Measurements from ENCODE around the gene TAF3.

Gene TAF3

DNA sequence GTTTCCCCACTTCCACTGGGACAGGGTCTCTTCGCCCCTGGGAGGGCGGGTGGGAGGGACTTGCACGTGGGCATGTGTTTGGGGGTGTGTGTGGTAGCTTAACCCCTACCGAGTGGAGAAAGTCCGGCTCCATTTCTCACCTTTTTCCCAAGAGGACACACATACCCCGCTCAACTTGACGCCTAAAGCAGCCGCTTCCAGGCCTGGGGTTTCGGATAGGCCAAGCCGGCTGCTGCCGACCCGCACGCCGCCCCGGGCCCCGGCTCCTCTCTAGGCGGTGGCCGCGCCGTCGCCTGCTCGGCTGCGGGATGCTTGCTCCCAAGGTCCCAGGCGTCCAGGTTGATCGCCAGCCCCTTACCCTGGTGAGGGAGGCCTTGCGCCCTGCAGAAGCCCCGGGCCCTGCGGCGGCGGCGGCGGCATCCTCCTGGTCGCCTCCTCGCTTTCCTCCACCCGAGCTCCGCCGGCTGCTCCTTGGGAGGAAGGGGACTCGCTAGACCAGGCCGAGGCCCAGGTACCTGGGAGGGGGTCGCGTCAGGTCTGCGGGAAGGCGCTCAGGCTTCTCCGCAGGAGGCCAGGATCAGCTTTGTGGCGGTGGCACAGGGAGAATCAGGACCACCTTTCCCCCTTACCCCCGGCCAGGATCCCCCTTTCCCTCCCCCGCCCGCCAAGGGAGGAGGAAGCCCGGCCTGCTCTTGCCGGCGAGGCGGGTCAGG, 233.0 kb downstream of the TAF3 start:
- TF ChIP-seq, protein P1, sequence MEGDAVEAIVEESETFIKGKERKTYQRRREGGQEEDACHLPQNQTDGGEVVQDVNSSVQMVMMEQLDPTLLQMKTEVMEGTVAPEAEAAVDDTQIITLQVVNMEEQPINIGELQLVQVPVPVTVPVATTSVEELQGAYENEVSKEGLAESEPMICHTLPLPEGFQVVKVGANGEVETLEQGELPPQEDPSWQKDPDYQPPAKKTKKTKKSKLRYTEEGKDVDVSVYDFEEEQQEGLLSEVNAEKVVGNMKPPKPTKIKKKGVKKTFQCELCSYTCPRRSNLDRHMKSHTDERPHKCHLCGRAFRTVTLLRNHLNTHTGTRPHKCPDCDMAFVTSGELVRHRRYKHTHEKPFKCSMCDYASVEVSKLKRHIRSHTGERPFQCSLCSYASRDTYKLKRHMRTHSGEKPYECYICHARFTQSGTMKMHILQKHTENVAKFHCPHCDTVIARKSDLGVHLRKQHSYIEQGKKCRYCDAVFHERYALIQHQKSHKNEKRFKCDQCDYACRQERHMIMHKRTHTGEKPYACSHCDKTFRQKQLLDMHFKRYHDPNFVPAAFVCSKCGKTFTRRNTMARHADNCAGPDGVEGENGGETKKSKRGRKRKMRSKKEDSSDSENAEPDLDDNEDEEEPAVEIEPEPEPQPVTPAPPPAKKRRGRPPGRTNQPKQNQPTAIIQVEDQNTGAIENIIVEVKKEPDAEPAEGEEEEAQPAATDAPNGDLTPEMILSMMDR (IDR thresholded peaks at IDR 0.05; ENCODE audit: low read depth, low read length), result no peak
- no peak overlapping the region; the same call in 1 of the 2 replicates for H3K4me3 ChIP-seq (ENCODE audit: low read depth, low read length)

DNA sequence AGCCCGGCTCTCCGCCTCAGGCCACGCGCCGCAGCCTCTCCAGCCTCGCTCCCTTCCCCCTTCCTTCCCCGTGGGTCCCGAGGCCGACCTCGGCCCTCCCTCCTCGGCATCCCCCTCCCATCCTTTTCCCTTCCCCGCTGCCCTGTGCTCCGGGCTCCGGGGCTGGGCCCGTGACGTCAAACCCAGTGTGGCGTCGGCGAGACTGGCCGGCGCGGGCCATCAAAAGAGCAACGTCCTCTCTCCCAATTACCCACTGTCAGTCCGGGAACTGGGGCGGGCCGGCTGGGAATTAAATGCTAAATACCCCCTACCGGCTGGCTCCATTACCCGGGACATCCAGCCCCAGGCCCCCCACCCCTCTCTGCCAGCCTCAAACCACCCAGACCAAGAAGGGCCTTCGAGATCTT, 233.5 kb downstream of the TAF3 start:
- H3K4me3 ChIP-seq (ENCODE audit: low read depth, low read length), result no peak overlapping the region
- TF ChIP-seq, protein P1 (IDR thresholded peaks at IDR 0.05; ENCODE audit: low read depth, low read length), result no peak

DNA sequence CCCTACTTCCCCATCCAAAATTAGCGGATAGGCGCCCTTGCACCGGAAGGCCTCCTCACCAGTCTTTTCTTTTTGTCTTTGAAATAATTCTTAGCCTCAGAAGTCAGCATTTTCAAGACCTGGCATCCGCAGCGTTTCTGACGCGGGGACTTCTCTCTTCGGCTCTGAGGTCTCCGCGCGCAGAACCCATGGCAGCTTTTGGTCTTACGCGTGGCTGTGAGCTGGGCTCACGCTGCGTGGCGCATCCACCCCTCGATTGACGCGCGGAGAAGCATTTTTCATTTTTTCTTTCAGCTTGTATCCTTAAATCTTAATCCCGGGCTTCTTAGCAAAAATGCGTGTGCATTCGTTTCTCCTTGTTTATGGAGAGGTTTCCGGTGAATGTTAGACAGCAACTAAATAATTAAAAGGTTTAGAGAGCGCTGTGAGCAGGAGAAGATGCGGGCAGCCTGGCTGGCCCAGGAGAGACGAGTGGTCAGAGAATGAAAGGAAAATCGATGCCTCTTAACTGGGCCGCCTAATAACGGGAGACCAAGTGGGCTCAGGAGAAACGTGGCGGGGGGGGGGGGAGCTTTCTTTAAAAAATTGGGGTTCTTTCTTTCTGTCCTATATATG, 234.1 kb downstream of the TAF3 start:
- TF ChIP-seq, protein P1 (IDR thresholded peaks at IDR 0.05; ENCODE audit: low read depth, low read length), result no peak
- no peak overlapping the region for H3K4me3 ChIP-seq (ENCODE audit: low read depth, low read length)

DNA sequence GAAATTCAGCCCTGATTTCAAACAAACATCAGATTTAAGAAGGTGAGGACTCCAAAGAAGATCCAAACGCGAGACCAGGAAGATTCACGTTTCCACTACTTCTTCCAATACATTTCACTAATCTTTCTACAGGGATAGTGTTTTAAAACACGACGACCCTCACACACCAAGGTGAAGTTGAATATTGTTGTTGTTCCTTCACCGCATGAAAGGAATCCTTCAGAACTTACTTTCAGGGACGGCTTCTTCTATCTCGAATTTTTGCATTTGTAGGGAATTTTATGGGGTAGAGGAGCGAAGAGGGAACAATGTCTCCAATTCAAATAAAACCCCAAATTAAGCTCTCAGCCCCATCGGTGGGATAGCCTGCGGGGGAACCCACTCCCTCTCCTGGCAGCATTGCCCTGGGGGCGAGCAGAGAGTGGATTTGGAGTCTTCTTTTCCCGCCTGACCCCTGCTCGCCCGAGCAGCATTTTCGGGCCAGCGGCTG, 234.7 kb downstream of the TAF3 start:
- TF ChIP-seq, protein P1 (IDR thresholded peaks at IDR 0.05; ENCODE audit: low read depth, low read length), result no peak
- H3K4me3 ChIP-seq (ENCODE audit: low read depth, low read length), result peak overlapping the region; percentile 73; the same call in 1 of the 2 replicates

DNA sequence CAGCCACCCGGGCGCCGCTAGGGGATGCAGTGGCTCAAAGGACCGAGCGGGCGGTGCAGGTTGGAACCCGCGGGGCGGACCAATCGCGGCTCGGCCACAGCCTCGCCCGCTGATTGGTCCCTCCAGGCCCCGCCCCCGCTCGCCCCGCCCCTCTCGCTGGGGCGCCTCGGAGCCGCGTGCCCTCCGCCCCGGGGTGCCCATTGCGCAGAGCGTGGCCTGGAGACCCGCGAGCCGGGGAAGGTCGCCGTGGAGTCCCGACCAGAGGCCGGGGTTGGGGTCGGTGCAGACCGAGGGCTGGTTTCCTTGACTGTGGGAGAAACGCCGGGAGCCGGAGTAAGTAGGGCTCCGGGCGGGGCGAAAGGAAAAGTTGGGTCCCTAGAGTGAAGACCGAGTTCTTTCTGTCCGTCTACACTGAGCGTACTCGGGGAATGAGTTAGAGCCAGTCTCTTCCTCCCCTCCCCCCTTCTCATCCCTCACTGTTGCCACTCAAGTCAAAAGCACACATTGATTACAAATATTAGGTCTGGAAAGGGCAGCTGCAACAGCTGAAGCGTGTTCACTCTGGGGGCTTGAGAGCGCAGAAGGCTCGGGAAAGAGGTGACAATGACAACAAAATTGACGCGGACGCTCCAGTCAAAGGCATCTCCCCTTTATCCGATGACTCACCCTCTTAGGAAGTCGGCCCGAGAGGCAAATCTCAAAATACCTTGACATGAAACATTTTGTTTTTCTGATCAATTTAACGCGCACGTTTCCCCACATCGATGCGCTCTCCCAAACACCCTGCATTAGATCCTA, 235.3 kb downstream of the TAF3 start:
- TF ChIP-seq, protein P1 (IDR thresholded peaks at IDR 0.05; ENCODE audit: low read depth, low read length), result peak; percentile 97

DNA sequence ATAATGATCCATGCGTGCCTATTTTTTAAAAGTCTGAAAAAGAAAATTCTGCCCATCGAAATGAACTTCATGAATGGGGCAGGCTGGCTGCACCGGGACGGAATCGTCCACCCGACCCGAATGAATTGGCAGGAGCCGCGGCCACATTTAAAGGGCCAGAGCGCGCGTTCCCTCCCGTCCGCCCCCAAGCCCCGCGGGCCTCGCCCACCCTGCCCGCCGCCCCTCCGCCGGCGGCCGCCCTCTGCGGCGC, 235.9 kb downstream of the TAF3 start:
- peak overlapping the region; percentile 73 for H3K4me3 ChIP-seq (ENCODE audit: low read depth, low read length)
- TF ChIP-seq, protein P1 (IDR thresholded peaks at IDR 0.05; ENCODE audit: low read depth, low read length), result no peak

More for the DNA sequence above, 235.3 kb downstream of the TAF3 start:
- H3K4me3 ChIP-seq (ENCODE audit: low read depth, low read length), result peak overlapping the region; percentile 73
